ENCODE data around the gene FMO2. TPM values are rescaled to one million over a fixed set of nuclear protein-coding genes. Genes with fewer than 3 reads are reported as not detected.
A peak's percentile ranks its signal among the peaks of the same experiment; 100 is the strongest.

Gene FMO2
- total and polyA plus RNA-seq, 2 of the 8 experiments (the other 6 are each of a cell fraction or from before 2014, with no cell fraction given) = not detected

GRCh38 chr1:171140956-171141687 lies 44.0 kb upstream of the FMO2 start:
- Histone ChIP-seq H3K14ac (ENCODE audit: insufficient read length) (no peak overlapping the region), H3K4me1 (replicated peaks in 1 of 4; ENCODE audit: control insufficient read depth in 3 of 4, insufficient read depth in 4 of 4, low read length in 3 of 4) (peaks cover 0 to 6% (median 0%) of the 10 kb centered on the region in 4 experiments; a peak in 1 of 7 replicates), H3K27ac (ENCODE audit: low read depth, low read length) (no peak overlapping the region), H2AFZ (ENCODE audit: low read length) (no peak overlapping the region), H2BK20ac (ENCODE audit: low read length) (0 out of 2 replicates have a peak overlapping the region, but pooled peaks have one; percentile 7), H4K8ac (ENCODE audit: extremely low read depth, insufficient read depth, low read length) (no peak overlapping the region), H2BK5ac (ENCODE audit: low read depth, low read length) (no peak overlapping the region), H4K91ac (replicated peaks; ENCODE audit: insufficient read length, low read length) (no peak overlapping the region), H3K4me2 (ENCODE audit: insufficient read depth in 1 of 2, low read depth in 2 of 2, low read length in 2 of 2) (no peak overlapping the region), H3K27me3 (replicated peaks in 1 of 4; ENCODE audit: control insufficient read depth in 3 of 4, extremely low read depth in 1 of 4, insufficient read depth in 3 of 4, low read length in 3 of 4) (no peaks in the 10 kb centered on the region), H2BK15ac (ENCODE audit: low read length) (no peak overlapping the region), H3K4me3 (ENCODE audit: extremely low read depth in 1 of 4, insufficient read depth in 2 of 4, low read depth in 3 of 4, low read length in 4 of 4) (no peak overlapping the region), H3K9me3 (ENCODE audit: insufficient read depth in 2 of 2, low read depth in 1 of 2, low read length in 1 of 2) (no peaks in the 10 kb centered on the region), H3K18ac (ENCODE audit: extremely low read depth, low read length) (no peak overlapping the region), H3K23me2 (ENCODE audit: low read depth, low read length) (no peaks in the 10 kb centered on the region), H3K4ac (replicated peaks; ENCODE audit: insufficient read length, low read depth, low read length) (no peak overlapping the region), H3K36me3 (ENCODE audit: control insufficient read depth in 2 of 4, insufficient read depth in 4 of 4, low read length in 3 of 4) (no peaks in the 10 kb centered on the region), H2BK120ac (replicated peaks; ENCODE audit: low read depth, low read length) (no peak overlapping the region), H3K23ac (ENCODE audit: insufficient read length) (no peak overlapping the region), H3K79me2 (ENCODE audit: control insufficient read depth in 1 of 2, insufficient read depth in 2 of 2, low read length in 2 of 2) (no peaks in the 10 kb centered on the region), H3K56ac (replicated peaks; ENCODE audit: insufficient read length, low read depth, low read length) (no peak overlapping the region), H3K79me1 (ENCODE audit: low read depth, low read length) (no peaks in the 10 kb centered on the region), H2AK5ac (ENCODE audit: low read depth, low read length) (no peak overlapping the region), H4K20me1 (replicated peaks in 1 of 2; ENCODE audit: control insufficient read depth in 1 of 2, insufficient read depth in 2 of 2, low read length in 2 of 2) (no peaks in the 10 kb centered on the region), H4K5ac (ENCODE audit: insufficient read length, low read depth, low read length) (no peak overlapping the region), H2BK12ac (ENCODE audit: low read depth, low read length) (no peak overlapping the region), H3K9ac (replicated peaks in 1 of 4; ENCODE audit: extremely low read depth in 1 of 4, low read depth in 3 of 4, low read length in 3 of 4) (no peak overlapping the region)
- ChIA-PET POLR2A (ENCODE audit: partially characterized antibody) (interaction anchor here (1.2 kb wide), 1 partner anchor 10 kb away, joined by 3 read pairs; no protein-coding TSS in a partner anchor), CTCF (ENCODE audit: partially characterized antibody) (interaction anchor here (0.6 to 2.9 kb wide), 9 partner anchors 8 to 475 kb away, joined by 3 to 20 read pairs (median 4); partner anchors contain the start of gene FMO4)
- 88% methylated on average over 4 of the region's 4 CpGs; no CpG with 5 or more reads in 1 of the 2 experiments for WGBS, 2 experiments (ENCODE audit: extremely low coverage in 1 of 2, insufficient coverage in 1 of 2, insufficient read length in 1 of 2, insufficient replicate concordance in 2 of 2, low coverage in 1 of 2, low lambda C conversion rate in 2 of 2, missing lambda C conversion rate in 1 of 2)
- FAIRE-seq = no peak
- TF ChIP-seq PHF8 (conservative IDR thresholded peaks at IDR 0.05; ENCODE audit: low read depth, low read length) = no peak
- TF ChIP-seq SRF (IDR thresholded peaks at IDR 0.05; ENCODE audit: low read depth, low read length) = no peak
- TF ChIP-seq KDM5A (IDR thresholded peaks at IDR 0.05; ENCODE audit: low read length) = no peak
- no peak for TF ChIP-seq SIN3A (conservative IDR thresholded peaks at IDR 0.05 in 1 of 2, IDR thresholded peaks at IDR 0.05 in 1 of 2; ENCODE audit: low read depth in 1 of 2, low read length in 2 of 2)
- no peak for TF ChIP-seq KDM1A (IDR thresholded peaks at IDR 0.05; ENCODE audit: borderline replicate concordance, low read length)
- no peak for TF ChIP-seq RFX5 (IDR thresholded peaks at IDR 0.05; ENCODE audit: borderline replicate concordance, low read depth, low read length)
- no peak for TF ChIP-seq CBX8 (IDR thresholded peaks at IDR 0.05; ENCODE audit: borderline replicate concordance, low read depth, low read length)
- TF ChIP-seq CHD1 (IDR thresholded peaks at IDR 0.05; ENCODE audit: low read depth, low read length) = no peak
- DNase-seq (ENCODE audit: low read depth in 1 of 2, low spot score in 2 of 2) = no peak

Measured in H1 (cell line).